ENCODE measurements around the gene MRO.

DNA sequence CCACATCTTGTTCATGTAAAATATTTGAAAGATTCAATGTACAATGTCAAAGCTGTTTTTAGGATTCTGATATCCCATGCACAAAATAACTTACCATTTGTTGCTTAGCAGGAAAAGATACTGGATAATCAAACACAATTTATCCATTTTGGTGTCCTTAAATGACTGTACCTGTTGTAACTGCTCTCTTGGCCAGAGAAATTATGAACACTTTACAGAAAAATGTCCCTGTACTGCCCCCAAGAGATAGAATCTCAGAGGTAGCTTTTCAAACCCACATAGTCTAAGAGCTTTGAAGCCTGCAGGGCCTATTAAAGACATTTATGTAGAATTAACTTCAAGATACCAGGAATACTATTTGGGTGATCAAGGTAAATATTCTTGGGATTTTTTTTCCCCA is 46.9 kb upstream of the MRO start:
- TF ChIP-seq POLR2AphosphoS5 (IDR thresholded peaks at IDR 0.05; ENCODE audit: low read depth, low read length), result no peak
- TF ChIP-seq, protein P1, sequence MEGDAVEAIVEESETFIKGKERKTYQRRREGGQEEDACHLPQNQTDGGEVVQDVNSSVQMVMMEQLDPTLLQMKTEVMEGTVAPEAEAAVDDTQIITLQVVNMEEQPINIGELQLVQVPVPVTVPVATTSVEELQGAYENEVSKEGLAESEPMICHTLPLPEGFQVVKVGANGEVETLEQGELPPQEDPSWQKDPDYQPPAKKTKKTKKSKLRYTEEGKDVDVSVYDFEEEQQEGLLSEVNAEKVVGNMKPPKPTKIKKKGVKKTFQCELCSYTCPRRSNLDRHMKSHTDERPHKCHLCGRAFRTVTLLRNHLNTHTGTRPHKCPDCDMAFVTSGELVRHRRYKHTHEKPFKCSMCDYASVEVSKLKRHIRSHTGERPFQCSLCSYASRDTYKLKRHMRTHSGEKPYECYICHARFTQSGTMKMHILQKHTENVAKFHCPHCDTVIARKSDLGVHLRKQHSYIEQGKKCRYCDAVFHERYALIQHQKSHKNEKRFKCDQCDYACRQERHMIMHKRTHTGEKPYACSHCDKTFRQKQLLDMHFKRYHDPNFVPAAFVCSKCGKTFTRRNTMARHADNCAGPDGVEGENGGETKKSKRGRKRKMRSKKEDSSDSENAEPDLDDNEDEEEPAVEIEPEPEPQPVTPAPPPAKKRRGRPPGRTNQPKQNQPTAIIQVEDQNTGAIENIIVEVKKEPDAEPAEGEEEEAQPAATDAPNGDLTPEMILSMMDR (IDR thresholded peaks at IDR 0.05; ENCODE audit: control extremely low read depth in 1 of 3, insufficient read depth in 1 of 3, low read depth in 1 of 3, low read length in 3 of 3), result no peak
- TF ChIP-seq TAF1 (IDR thresholded peaks at IDR 0.05; ENCODE audit: low read depth, low read length), result no peak
